Measurements from ENCODE around the gene PLAU. TPM values are rescaled to one million over a fixed set of nuclear protein-coding genes. Genes with fewer than 3 reads are reported as not detected.
A peak's percentile ranks its signal among the peaks of the same experiment; 100 is the strongest.
"Not testable (repeated sequence)": the region's sequence is repeated elsewhere in the genome, so short reads cannot be mapped to it uniquely, and the experiment has no call there.

The PLAU gene
- total and polyA plus RNA-seq, 3 donors from 2014 or later: 0.87 to 13.6 (median 1.7) TPM

- WGBS, 2 donors: 63 to 76% methylated on average over 9 of the region's 9 CpGs
- TF ChIP-seq, protein P1, sequence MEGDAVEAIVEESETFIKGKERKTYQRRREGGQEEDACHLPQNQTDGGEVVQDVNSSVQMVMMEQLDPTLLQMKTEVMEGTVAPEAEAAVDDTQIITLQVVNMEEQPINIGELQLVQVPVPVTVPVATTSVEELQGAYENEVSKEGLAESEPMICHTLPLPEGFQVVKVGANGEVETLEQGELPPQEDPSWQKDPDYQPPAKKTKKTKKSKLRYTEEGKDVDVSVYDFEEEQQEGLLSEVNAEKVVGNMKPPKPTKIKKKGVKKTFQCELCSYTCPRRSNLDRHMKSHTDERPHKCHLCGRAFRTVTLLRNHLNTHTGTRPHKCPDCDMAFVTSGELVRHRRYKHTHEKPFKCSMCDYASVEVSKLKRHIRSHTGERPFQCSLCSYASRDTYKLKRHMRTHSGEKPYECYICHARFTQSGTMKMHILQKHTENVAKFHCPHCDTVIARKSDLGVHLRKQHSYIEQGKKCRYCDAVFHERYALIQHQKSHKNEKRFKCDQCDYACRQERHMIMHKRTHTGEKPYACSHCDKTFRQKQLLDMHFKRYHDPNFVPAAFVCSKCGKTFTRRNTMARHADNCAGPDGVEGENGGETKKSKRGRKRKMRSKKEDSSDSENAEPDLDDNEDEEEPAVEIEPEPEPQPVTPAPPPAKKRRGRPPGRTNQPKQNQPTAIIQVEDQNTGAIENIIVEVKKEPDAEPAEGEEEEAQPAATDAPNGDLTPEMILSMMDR (IDR thresholded peaks at IDR 0.05): no peak
- no peak for TF ChIP-seq POLR2A (IDR thresholded peaks at IDR 0.05)
- no peaks in the 10 kb centered on the region for H3K27me3 ChIP-seq
- peaks cover 15% of the 10 kb centered on the region for H3K4me1 ChIP-seq
- H3K36me3 ChIP-seq (ENCODE audit: low read depth, missing control alignments): no peaks in the 10 kb centered on the region
- H3K27ac ChIP-seq: peak overlapping the region; percentile 37 to 50
- H3K4me3 ChIP-seq: no peak overlapping the region
- no peaks in the 10 kb centered on the region for H3K9me3 ChIP-seq
- DNase-seq: peak; percentile 26
- intact Hi-C loops (cut with DNase I; ENCODE audit: low total_unique reads): no loop called here
These were observed 45.8 kb downstream of the PLAU start for GRCh38 chr10:73956476-73957359.

GRCh38 chr10:73959484-73960243 is 48.7 kb downstream of the PLAU start:
- H3K9me3 ChIP-seq: no peaks in the 10 kb centered on the region
- WGBS, 2 donors: 84 to 87% methylated on average over 6 of the region's 6 CpGs
- H3K4me1 ChIP-seq: peaks cover 15% of the 10 kb centered on the region
- no peak for DNase-seq
- H3K27me3 ChIP-seq: no peaks in the 10 kb centered on the region
- no peaks in the 10 kb centered on the region for H3K36me3 ChIP-seq (ENCODE audit: low read depth, missing control alignments)
- intact Hi-C loops (cut with DNase I; ENCODE audit: low total_unique reads): no loop called here
- no peak overlapping the region for H3K4me3 ChIP-seq
- no peak for TF ChIP-seq POLR2A (IDR thresholded peaks at IDR 0.05)
- TF ChIP-seq, protein P1 (IDR thresholded peaks at IDR 0.05): no peak
- no peak overlapping the region for H3K27ac ChIP-seq

- H3K4me1 ChIP-seq: peaks cover 20% of the 10 kb centered on the region
- peak; percentile 11 for DNase-seq
- H3K9me3 ChIP-seq: no peaks in the 10 kb centered on the region
- no peak overlapping the region for H3K27ac ChIP-seq
- H3K4me3 ChIP-seq: no peak overlapping the region
- WGBS, 2 donors: 84% methylated on average over 2 of the region's 2 CpGs
- H3K36me3 ChIP-seq (ENCODE audit: low read depth, missing control alignments): no peaks in the 10 kb centered on the region
- H3K27me3 ChIP-seq: no peaks in the 10 kb centered on the region
- intact Hi-C loops (cut with DNase I; ENCODE audit: low total_unique reads): no loop called here
- TF ChIP-seq POLR2A (IDR thresholded peaks at IDR 0.05): no peak
- TF ChIP-seq, protein P1 (IDR thresholded peaks at IDR 0.05): no peak
These were observed 51.5 kb downstream of the PLAU start for GRCh38 chr10:73962386-73962785.

- peak; percentile 9 for DNase-seq
- intact Hi-C loops (cut with DNase I; ENCODE audit: low total_unique reads); H3K27me3 ChIP-seq; H3K4me3 ChIP-seq; H3K9me3 ChIP-seq; H3K27ac ChIP-seq; H3K36me3 ChIP-seq (ENCODE audit: low read depth, missing control alignments): not testable (repeated sequence)
- peaks cover 31% of the 10 kb centered on the region for H3K4me1 ChIP-seq
- WGBS, 2 donors: 91 to 96% methylated on average over 12 of the region's 12 CpGs
These were observed 52.6 kb downstream of the PLAU start for GRCh38 chr10:73963533-73963932.

- TF ChIP-seq POLR2A (IDR thresholded peaks at IDR 0.05): no peak
- TF ChIP-seq, protein P1 (IDR thresholded peaks at IDR 0.05): no peak
- H3K27ac ChIP-seq: no peak overlapping the region
- WGBS, 2 donors: 96% methylated on average over 2 of the region's 2 CpGs
- intact Hi-C loops (cut with DNase I; ENCODE audit: low total_unique reads): no loop called here
- no peak for DNase-seq
- no peaks in the 10 kb centered on the region for H3K9me3 ChIP-seq
- H3K27me3 ChIP-seq: no peaks in the 10 kb centered on the region
- H3K4me1 ChIP-seq: peaks cover 40% of the 10 kb centered on the region
- no peaks in the 10 kb centered on the region for H3K36me3 ChIP-seq (ENCODE audit: low read depth, missing control alignments)
- H3K4me3 ChIP-seq: no peak overlapping the region
These were observed 53.8 kb downstream of the PLAU start for GRCh38 chr10:73964743-73965142.

DNA sequence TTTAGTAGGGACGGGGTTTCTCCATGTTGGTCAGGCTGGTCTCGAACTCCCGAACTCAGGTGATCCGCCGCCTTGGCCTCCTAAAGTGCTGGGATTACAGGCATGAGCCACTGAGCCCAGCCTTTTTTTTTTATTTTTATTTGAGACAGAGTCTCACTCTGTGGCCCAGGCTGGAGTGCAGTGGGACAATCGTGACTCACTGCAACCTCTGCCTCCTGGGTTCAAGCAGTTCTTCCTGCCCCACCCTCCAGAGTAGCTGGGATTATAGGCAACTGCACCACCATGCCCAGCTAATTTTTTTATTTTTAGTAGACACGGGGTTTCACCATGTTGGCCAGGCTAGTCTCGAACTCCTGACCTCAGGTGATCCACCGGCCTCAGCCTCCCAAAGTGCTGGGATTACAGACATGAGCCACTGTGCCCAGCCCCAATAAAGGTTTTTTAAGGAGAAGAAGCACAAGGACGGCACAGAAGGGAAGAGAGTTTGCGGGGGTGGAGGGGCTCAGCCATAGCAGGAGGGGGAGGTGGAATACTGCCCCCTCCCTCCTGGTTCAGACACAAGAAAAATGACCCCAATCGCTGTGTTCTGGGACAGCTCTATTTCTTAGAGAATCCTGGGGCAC is 54.4 kb downstream of the PLAU start:
- H3K9me3 ChIP-seq; H3K36me3 ChIP-seq (ENCODE audit: low read depth, missing control alignments); H3K27me3 ChIP-seq; intact Hi-C loops (cut with DNase I; ENCODE audit: low total_unique reads); H3K4me3 ChIP-seq: not testable (repeated sequence)
- peak overlapping the region; percentile 14 to 65 for H3K27ac ChIP-seq
- 85 to 87% methylated on average over 12 of the region's 12 CpGs for WGBS, 2 donors
- H3K4me1 ChIP-seq: peaks cover 40% of the 10 kb centered on the region
- peak; percentile 7 for DNase-seq

All from testis (tissue), 3 donors.